ENCODE results near the gene TSGA10IP. TPM values are rescaled to one million over a fixed set of nuclear protein-coding genes. Genes with fewer than 3 reads are reported as not detected.
A peak's percentile ranks its signal among the peaks of the same experiment; 100 is the strongest.

TSGA10IP gene
- total and polyA plus RNA-seq, 7 experiments from 2014 or later, result 0.64 TPM; not detected in 6

DNA sequence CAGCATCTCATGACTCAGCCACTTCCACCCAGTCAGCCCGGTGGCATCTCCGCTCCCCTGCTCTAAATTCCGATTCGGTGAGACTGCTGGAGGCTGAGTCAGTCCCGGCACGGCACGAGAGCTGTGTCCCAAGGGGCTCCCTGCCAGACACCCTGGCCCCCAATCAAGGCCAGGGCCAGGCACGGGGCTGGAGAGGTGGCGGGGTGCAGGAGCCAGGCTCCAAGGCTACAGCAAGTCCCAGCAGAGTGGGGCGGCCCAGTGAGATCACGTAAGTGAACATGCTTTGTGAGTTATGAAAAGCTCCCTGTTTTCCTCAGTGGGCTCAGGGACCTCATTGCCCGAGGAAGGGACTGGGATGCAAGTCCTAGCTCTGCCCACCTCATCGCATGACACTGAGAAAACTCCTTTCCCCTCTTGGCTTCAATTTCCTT lies 29.4 kb upstream of the TSGA10IP start:
- peaks cover 22 to 26% of the 10 kb centered on the region in 2 donors for H3K4me1 ChIP-seq (ENCODE audit: control insufficient read depth in 2 of 2, insufficient read depth in 2 of 2, low read length in 2 of 2)
- Mint-ChIP-seq H3K36me3 (peaks cover 0 to 21% (median 0%) of the 10 kb centered on the region in 5 donors), H3K27ac (peak overlapping the region in 2 of 9 donors; percentile 84 to 87), H3K4me3 (peak overlapping the region in 2 of 10 donors; percentile 52 to 72), H3K9me3 (no peaks in the 10 kb centered on the region), H3K27me3 (peaks cover 0 to 2% (median 0%) of the 10 kb centered on the region in 5 donors), H3K4me1 (peaks cover 24 to 42% (median 29%) of the 10 kb centered on the region in 7 donors)
- H3K9me3 ChIP-seq (ENCODE audit: control insufficient read depth in 2 of 3, low read length in 3 of 3), result no peaks in the 10 kb centered on the region
- no peak for ATAC-seq
- no peak overlapping the region for H3K4me3 ChIP-seq (ENCODE audit: low read length)
- ChIA-PET POLR2A (interaction anchor here (1.0 to 2.8 kb wide), 4 partner anchors 12 to 25 kb away, joined by 3 to 17 read pairs (median 4); partner anchors contain the start of gene CCDC85B), CTCF (interaction anchor here (0.7 kb wide), 1 partner anchor 31 kb away, joined by 4 read pairs; no protein-coding TSS in a partner anchor)
- no peak for DNase-seq
- no peak overlapping the region for H3K27ac ChIP-seq (ENCODE audit: low read depth, low read length)
- H3K27me3 ChIP-seq (ENCODE audit: control insufficient read depth in 2 of 2, insufficient read depth in 2 of 2, low read length in 2 of 2), result no peaks in the 10 kb centered on the region
- H3K36me3 ChIP-seq (ENCODE audit: control insufficient read depth in 2 of 3, insufficient read depth in 3 of 3, low read length in 3 of 3), result peaks cover 0 to 12% (median 0%) of the 10 kb centered on the region in 3 experiments
- intact Hi-C loops (cut with micrococcal nuclease), result no loop called here

DNA sequence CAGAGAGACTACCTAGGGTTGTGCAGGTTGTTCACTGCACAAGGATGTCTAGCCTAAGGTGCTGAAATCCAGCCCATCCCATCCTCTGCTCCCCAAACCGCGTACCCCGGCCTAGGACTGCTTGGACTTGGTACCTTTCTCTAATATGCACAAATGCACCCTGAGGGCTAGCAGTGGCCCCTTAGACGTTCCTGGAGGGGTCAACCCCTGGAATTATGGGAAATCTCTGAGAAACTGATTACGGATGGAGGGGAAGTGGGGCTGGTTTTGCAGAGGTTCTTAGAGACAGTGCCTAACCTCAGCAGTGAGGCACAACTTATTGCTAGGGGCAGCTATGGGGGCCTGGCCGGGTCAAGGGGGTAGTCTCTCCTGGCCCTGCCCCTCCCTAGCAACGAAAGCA lies 28.9 kb upstream of the TSGA10IP start:
- Histone ChIP-seq H3K9me3 (ENCODE audit: control insufficient read depth in 2 of 3, low read length in 3 of 3) (no peaks in the 10 kb centered on the region), H3K4me3 (ENCODE audit: low read length) (no peak overlapping the region), H3K4me1 (ENCODE audit: control insufficient read depth in 2 of 2, insufficient read depth in 2 of 2, low read length in 2 of 2) (peaks cover 26 to 28% of the 10 kb centered on the region in 2 donors), H3K27me3 (ENCODE audit: control insufficient read depth in 2 of 2, insufficient read depth in 2 of 2, low read length in 2 of 2) (no peaks in the 10 kb centered on the region), H3K27ac (ENCODE audit: low read depth, low read length) (no peak overlapping the region), H3K36me3 (ENCODE audit: control insufficient read depth in 2 of 3, insufficient read depth in 3 of 3, low read length in 3 of 3) (peaks cover 0 to 18% (median 0%) of the 10 kb centered on the region in 3 experiments)
- Mint-ChIP-seq H3K36me3 (peaks cover 0 to 21% (median 0%) of the 10 kb centered on the region in 5 donors), H3K27ac (peak overlapping the region in 6 of 9 donors; percentile 35 to 87 (median 75)), H3K4me3 (peak overlapping the region; percentile 52 to 96 (median 88)), H3K27me3 (peaks cover 0 to 2% (median 0%) of the 10 kb centered on the region in 5 donors), H3K9me3 (no peaks in the 10 kb centered on the region), H3K4me1 (peaks cover 24 to 43% (median 29%) of the 10 kb centered on the region in 7 donors)
- ATAC-seq (no peak), DNase-seq (no peak)
- intact Hi-C loops (cut with micrococcal nuclease), result no loop called here
- ChIA-PET POLR2A (interaction anchor here (0.9 to 2.8 kb wide), 4 partner anchors 23 to 43 kb away, joined by 3 to 17 read pairs (median 4); partner anchors contain the start of gene CCDC85B), CTCF (interaction anchor here (0.7 kb wide), 1 partner anchor 32 kb away, joined by 4 read pairs; no protein-coding TSS in a partner anchor)

DNA sequence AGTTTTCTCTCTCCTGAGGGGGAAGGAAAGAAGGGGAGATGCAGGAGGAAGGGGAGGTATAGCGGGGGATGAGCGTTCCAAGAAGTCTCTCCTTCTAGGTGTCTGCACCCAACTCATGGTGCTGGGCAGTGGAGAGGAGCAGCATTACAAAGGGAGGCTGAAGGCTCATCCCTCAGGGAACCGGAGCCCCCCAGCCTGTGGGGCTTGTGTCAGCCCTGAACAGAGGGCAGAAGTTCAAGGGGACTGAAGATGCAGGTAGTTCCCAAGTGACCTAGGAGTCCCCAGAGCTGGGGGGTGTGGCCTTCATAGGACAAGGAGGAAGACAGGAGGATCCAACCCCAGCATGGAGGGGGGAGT lies 28.2 kb upstream of the TSGA10IP start:
- peak overlapping the region; percentile 83 for H3K4me3 ChIP-seq (ENCODE audit: low read length)

DNA sequence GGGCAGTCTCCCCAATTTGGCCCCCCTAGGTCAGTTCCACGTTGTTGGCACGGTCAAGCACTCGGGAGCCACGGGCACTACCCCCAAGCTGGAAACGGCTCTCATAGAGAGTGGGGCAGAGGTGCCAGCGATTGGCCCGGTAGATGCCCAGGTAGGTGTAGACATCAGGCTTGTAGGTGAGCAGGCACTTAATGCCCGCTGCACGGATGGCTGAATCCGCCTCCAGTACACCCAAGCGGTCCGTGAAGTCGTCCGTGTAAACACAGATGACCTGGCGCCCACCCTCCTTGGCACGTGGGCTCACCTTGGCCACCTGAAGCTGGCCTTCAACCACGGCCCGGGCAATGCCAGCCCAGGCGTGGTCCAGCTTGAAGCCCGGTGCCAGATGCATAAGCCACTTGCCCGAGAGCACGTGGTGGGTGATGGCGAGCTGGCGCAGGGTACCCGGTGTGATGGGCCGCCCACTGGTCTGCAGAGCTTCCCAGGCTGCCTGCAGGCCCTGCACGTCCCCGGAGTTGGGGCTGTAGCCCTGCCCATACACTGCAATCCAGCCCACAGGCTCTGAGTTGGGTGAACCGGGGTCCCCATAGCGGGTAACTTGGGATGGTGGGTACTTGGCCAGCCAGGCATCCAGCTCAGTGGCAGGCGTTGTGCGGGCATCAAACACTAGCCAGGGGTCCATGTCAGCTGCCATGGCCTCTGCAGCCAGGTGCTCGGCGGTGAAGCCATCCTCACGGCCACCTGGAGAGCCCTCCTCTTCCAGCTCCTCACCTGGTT lies 27.7 kb upstream of the TSGA10IP start:
- intact Hi-C loops (cut with micrococcal nuclease), result no loop called here

More for the DNA sequence above, 28.2 kb upstream of the TSGA10IP start:
- ChIA-PET POLR2A (interaction anchor here (0.6 to 2.5 kb wide), 12 partner anchors 8 to 282 kb away, joined by 3 to 54 read pairs (median 6); partner anchors contain the start of genes CCDC85B, FIBP and FOSL1), CTCF (interaction anchor here (2.3 kb wide), 1 partner anchor 27 kb away, joined by 13 read pairs; the partner anchor contains the start of gene CCDC85B)
- Mint-ChIP-seq H3K4me1 (peaks cover 25 to 47% (median 29%) of the 10 kb centered on the region in 7 donors), H3K27ac (peak overlapping the region in 8 of 9 donors; percentile 8 to 86 (median 70)), H3K27me3 (no peaks in the 10 kb centered on the region), H3K4me3 (peak overlapping the region; percentile 52 to 96 (median 88)), H3K9me3 (no peaks in the 10 kb centered on the region), H3K36me3 (peaks cover 0 to 22% (median under 1%) of the 10 kb centered on the region in 5 donors)
- ATAC-seq (no peak), DNase-seq (no peak)
- H3K27ac ChIP-seq (ENCODE audit: low read depth, low read length), result peak overlapping the region; percentile 27
- intact Hi-C loops (cut with micrococcal nuclease), result no loop called here
- H3K9me3 ChIP-seq (ENCODE audit: control insufficient read depth in 2 of 3, low read length in 3 of 3), result no peaks in the 10 kb centered on the region
- peaks cover 26 to 28% of the 10 kb centered on the region in 2 donors for H3K4me1 ChIP-seq (ENCODE audit: control insufficient read depth in 2 of 2, insufficient read depth in 2 of 2, low read length in 2 of 2)
- H3K36me3 ChIP-seq (ENCODE audit: control insufficient read depth in 2 of 3, insufficient read depth in 3 of 3, low read length in 3 of 3), result peaks cover 0 to 23% (median 0%) of the 10 kb centered on the region in 3 experiments
- no peaks in the 10 kb centered on the region for H3K27me3 ChIP-seq (ENCODE audit: control insufficient read depth in 2 of 2, insufficient read depth in 2 of 2, low read length in 2 of 2)

DNA sequence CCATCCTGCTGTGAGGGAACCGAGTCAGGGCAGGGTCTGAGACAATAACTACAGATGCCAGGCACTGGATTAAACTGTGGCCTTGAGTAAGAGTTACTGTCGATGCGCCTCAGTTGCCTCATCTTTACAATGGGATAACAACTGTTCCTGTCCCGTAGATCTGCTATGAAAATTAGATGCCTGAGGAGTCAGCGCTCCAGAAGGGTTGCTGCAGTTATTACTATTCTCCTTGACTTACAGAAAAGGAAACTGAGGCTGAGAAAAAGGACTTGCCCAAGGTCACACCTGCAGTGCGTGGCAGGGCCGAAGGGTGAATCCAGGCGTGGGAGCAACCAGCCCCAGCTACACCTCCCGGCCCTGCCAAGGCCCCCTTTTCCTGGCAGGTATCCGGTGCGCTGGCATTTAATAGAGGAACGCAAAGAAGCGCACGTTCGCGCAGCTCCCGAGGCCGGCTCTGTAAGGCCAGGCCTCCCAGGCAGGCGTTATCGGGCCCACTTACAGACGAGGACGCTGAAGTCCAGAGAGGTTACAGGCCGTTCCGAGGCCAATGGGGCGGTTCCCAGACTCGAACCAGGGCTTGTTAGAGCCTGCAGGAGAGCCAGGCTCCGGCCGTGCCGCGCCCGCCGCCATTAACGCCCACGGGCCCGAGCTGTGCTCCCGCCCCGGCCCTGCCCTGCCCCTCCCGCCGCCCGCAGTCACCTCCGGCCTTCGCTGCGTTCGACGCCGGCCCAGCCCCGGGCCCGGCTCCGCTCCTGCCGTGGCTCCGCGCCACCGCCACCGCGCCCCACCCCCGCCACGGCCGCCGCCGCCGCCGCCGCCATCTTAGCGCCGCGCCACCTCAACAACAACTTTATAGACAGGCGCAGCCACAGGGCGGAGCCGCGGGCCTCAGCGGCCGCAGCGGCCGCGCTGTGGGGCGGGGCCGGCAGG lies 26.8 kb upstream of the TSGA10IP start, which contains the start of gene C11orf68:
Gene C11orf68 (minus strand): TSS at position 852 of the 930 bp plus-strand sequence. CDS start 31 bp downstream, at position 821.
- Histone ChIP-seq H3K4me1 (ENCODE audit: control insufficient read depth in 2 of 2, insufficient read depth in 2 of 2, low read length in 2 of 2) (peaks cover 26 to 28% of the 10 kb centered on the region in 2 donors), H3K27me3 (ENCODE audit: control insufficient read depth in 2 of 2, insufficient read depth in 2 of 2, low read length in 2 of 2) (no peaks in the 10 kb centered on the region), H3K9me3 (ENCODE audit: control insufficient read depth in 2 of 3, low read length in 3 of 3) (no peaks in the 10 kb centered on the region), H3K27ac (ENCODE audit: low read depth, low read length) (peak within 1 kb of the TSS; percentile 95), H3K4me3 (ENCODE audit: low read length) (peak within 1 kb of the TSS; percentile 83), H3K36me3 (ENCODE audit: control insufficient read depth in 2 of 3, insufficient read depth in 3 of 3, low read length in 3 of 3) (peaks cover 0 to 36% (median 4%) of the 10 kb centered on the region in 3 experiments)
- Mint-ChIP-seq H3K27me3 (no peaks in the 10 kb centered on the region), H3K9me3 (no peaks in the 10 kb centered on the region), H3K4me1 (peaks cover 32 to 60% (median 34%) of the 10 kb centered on the region in 7 donors), H3K36me3 (peaks cover 4 to 32% (median 11%) of the 10 kb centered on the region in 5 donors), H3K4me3 (peak within 1 kb of the TSS; percentile 86 to 96 (median 93)), H3K27ac (peak within 1 kb of the TSS; percentile 79 to 96 (median 90))
- ATAC-seq, result peak; percentile 3
- intact Hi-C loops (cut with micrococcal nuclease), result loop anchor here (1.0 kb wide), 15 partner anchors 10 to 350 kb away; partner anchors contain the start of genes BANF1 (in 2 of the 2), EIF1AD (in 2 of the 2), FOSL1 (in 2 of the 2) and PCNX3 (in 2 of the 2)
- ChIA-PET CTCF (interaction anchor here (0.6 to 2.3 kb wide), 5 partner anchors 20 to 31 kb away, joined by 3 to 13 read pairs (median 4); partner anchors contain the start of gene CCDC85B), POLR2A (interaction anchor here (0.6 to 2.5 kb wide), 18 partner anchors 10 to 153 kb away, joined by 3 to 54 read pairs (median 6); partner anchors contain the start of genes CCDC85B, FIBP, FOSL1 and MUS81)
- DNase-seq, result peak in 1 of 9 donors; percentile 38

More for the DNA sequence above, 27.7 kb upstream of the TSGA10IP start:
- DNase-seq (no peak), ATAC-seq (no peak)
- H3K27ac ChIP-seq (ENCODE audit: low read depth, low read length), result peak overlapping the region; percentile 95
- no peaks in the 10 kb centered on the region for H3K9me3 ChIP-seq (ENCODE audit: control insufficient read depth in 2 of 3, low read length in 3 of 3)
- no peaks in the 10 kb centered on the region for H3K27me3 ChIP-seq (ENCODE audit: control insufficient read depth in 2 of 2, insufficient read depth in 2 of 2, low read length in 2 of 2)
- H3K4me3 Mint-ChIP-seq, result peak overlapping the region; percentile 86 to 96 (median 90)
- H3K36me3 Mint-ChIP-seq, result peaks cover 3 to 27% (median 7%) of the 10 kb centered on the region in 5 donors
- peaks cover 0 to 29% (median 2%) of the 10 kb centered on the region in 3 experiments for H3K36me3 ChIP-seq (ENCODE audit: control insufficient read depth in 2 of 3, insufficient read depth in 3 of 3, low read length in 3 of 3)
- peak overlapping the region; percentile 83 for H3K4me3 ChIP-seq (ENCODE audit: low read length)
- H3K9me3 Mint-ChIP-seq, result no peaks in the 10 kb centered on the region
- POLR2A ChIA-PET, result interaction anchor here (0.6 to 2.5 kb wide), 22 partner anchors 9 to 281 kb away, joined by 3 to 54 read pairs (median 4); partner anchors contain the start of genes CCDC85B, FIBP, FOSL1 and MUS81
- CTCF ChIA-PET, result interaction anchor here (0.6 to 2.3 kb wide), 5 partner anchors 19 to 30 kb away, joined by 3 to 13 read pairs (median 4); partner anchors contain the start of gene CCDC85B
- no peaks in the 10 kb centered on the region for H3K27me3 Mint-ChIP-seq
- H3K4me1 ChIP-seq (ENCODE audit: control insufficient read depth in 2 of 2, insufficient read depth in 2 of 2, low read length in 2 of 2), result peaks cover 26 to 28% of the 10 kb centered on the region in 2 donors
- peak overlapping the region in 8 of 9 donors; percentile 74 to 94 (median 88) for H3K27ac Mint-ChIP-seq
- H3K4me1 Mint-ChIP-seq, result peaks cover 29 to 52% (median 30%) of the 10 kb centered on the region in 7 donors

Measured in naive thymus-derived CD4-positive, alpha-beta T cell (primary cell).